ENCODE results near the gene HOXC10. TPM values are rescaled to one million over a fixed set of nuclear protein-coding genes. Genes with fewer than 3 reads are reported as not detected.

The HOXC10 gene
- total and polyA plus RNA-seq, 4 experiments from 2014 or later = not detected

GRCh38 chr12:53961025-53961761 lies 23.8 kb upstream of the HOXC10 start:
- CTCF ChIA-PET (ENCODE audit: partially characterized antibody) = no interaction called here
- no peak overlapping the region for H3K4me3 ChIP-seq (ENCODE audit: low read length in 2 of 2)
- Mint-ChIP-seq H3K9me3 (peaks cover 0 to 17% (median 3%) of the 10 kb centered on the region in 8 donors), H3K27ac (peak overlapping the region in 2 of 7 donors; percentile 2 to 72), H3K4me3 (peak overlapping the region in 1 of 8 donors; percentile 36), H3K36me3 (no peaks in the 10 kb centered on the region), H3K27me3 (peaks cover 70 to 79% of the 10 kb centered on the region in 2 donors), H3K4me1 (peaks cover 16 to 49% (median 36%) of the 10 kb centered on the region in 4 donors)
- H3K9me3 ChIP-seq (ENCODE audit: control insufficient read depth in 1 of 2, low read length in 2 of 2) = no peaks in the 10 kb centered on the region
- no peaks in the 10 kb centered on the region for H3K36me3 ChIP-seq (ENCODE audit: insufficient read depth, low read length)
- POLR2A ChIA-PET (ENCODE audit: partially characterized antibody) = interaction anchor here (0.7 kb wide), 1 partner anchor 29 kb away, joined by 3 read pairs; no protein-coding TSS in a partner anchor
- intact Hi-C loops (cut with micrococcal nuclease) = no loop called here
- H3K4me1 ChIP-seq (ENCODE audit: insufficient read depth, low read length) = peaks cover 41% of the 10 kb centered on the region
- H3K27me3 ChIP-seq (ENCODE audit: insufficient read depth, low read length) = peaks cover 92% of the 10 kb centered on the region
- DNase-seq = no peak
- H3K27ac ChIP-seq (ENCODE audit: low read depth, low read length) = no peak overlapping the region

GRCh38 chr12:53963005-53963404 lies 21.9 kb upstream of the HOXC10 start:
- H3K4me3 ChIP-seq (ENCODE audit: low read length in 2 of 2) = no peak overlapping the region
- no peaks in the 10 kb centered on the region for H3K36me3 Mint-ChIP-seq
- no peak overlapping the region for H3K27ac ChIP-seq (ENCODE audit: low read depth, low read length)
- H3K9me3 ChIP-seq (ENCODE audit: control insufficient read depth in 1 of 2, low read length in 2 of 2) = no peaks in the 10 kb centered on the region
- H3K4me1 ChIP-seq (ENCODE audit: insufficient read depth, low read length) = peaks cover 42% of the 10 kb centered on the region
- ChIA-PET POLR2A (ENCODE audit: partially characterized antibody) (no interaction called here), CTCF (ENCODE audit: partially characterized antibody) (no interaction called here)
- intact Hi-C loops (cut with micrococcal nuclease) = no loop called here
- H3K9me3 Mint-ChIP-seq = peaks cover 0 to 17% (median 4%) of the 10 kb centered on the region in 8 donors
- H3K27me3 ChIP-seq (ENCODE audit: insufficient read depth, low read length) = peaks cover 92% of the 10 kb centered on the region
- peak overlapping the region in 1 of 8 donors; percentile 50 for H3K4me3 Mint-ChIP-seq
- peaks cover 20 to 46% (median 32%) of the 10 kb centered on the region in 4 donors for H3K4me1 Mint-ChIP-seq
- no peaks in the 10 kb centered on the region for H3K36me3 ChIP-seq (ENCODE audit: insufficient read depth, low read length)
- DNase-seq = no peak
- peak overlapping the region in 3 of 7 donors; percentile 30 to 68 (median 42) for H3K27ac Mint-ChIP-seq
- peaks cover 74 to 82% of the 10 kb centered on the region in 2 donors for H3K27me3 Mint-ChIP-seq

GRCh38 chr12:53963434-53964314 lies 21.3 kb upstream of the HOXC10 start:
- Histone ChIP-seq H3K36me3 (ENCODE audit: insufficient read depth, low read length) (no peaks in the 10 kb centered on the region), H3K4me1 (ENCODE audit: insufficient read depth, low read length) (peaks cover 42% of the 10 kb centered on the region), H3K27me3 (ENCODE audit: insufficient read depth, low read length) (peaks cover 92% of the 10 kb centered on the region), H3K4me3 (ENCODE audit: low read length in 2 of 2) (no peak overlapping the region), H3K27ac (ENCODE audit: low read depth, low read length) (no peak overlapping the region), H3K9me3 (ENCODE audit: control insufficient read depth in 1 of 2, low read length in 2 of 2) (no peaks in the 10 kb centered on the region)
- Mint-ChIP-seq H3K4me1 (peaks cover 21 to 46% (median 32%) of the 10 kb centered on the region in 4 donors), H3K36me3 (peaks cover 0 to 4% of the 10 kb centered on the region in 2 donors), H3K9me3 (peaks cover 0 to 13% (median 4%) of the 10 kb centered on the region in 8 donors), H3K27ac (peak overlapping the region in 2 of 7 donors; percentile 30 to 68), H3K4me3 (peak overlapping the region in 7 of 8 donors; percentile 14 to 80 (median 50)), H3K27me3 (peaks cover 74 to 82% of the 10 kb centered on the region in 2 donors)
- DNase-seq = no peak
- intact Hi-C loops (cut with micrococcal nuclease) = no loop called here
- CTCF ChIA-PET (ENCODE audit: partially characterized antibody) = no interaction called here
- POLR2A ChIA-PET (ENCODE audit: partially characterized antibody) = no interaction called here

- Mint-ChIP-seq H3K27me3 (peaks cover 75 to 82% of the 10 kb centered on the region in 2 donors), H3K9me3 (peaks cover 0 to 13% (median 4%) of the 10 kb centered on the region in 8 donors), H3K36me3 (peaks cover 0 to 4% of the 10 kb centered on the region in 2 donors), H3K27ac (peak overlapping the region in 2 of 7 donors; percentile 12 to 68), H3K4me3 (peak overlapping the region in 7 of 8 donors; percentile 7 to 80 (median 57)), H3K4me1 (peaks cover 21 to 46% (median 32%) of the 10 kb centered on the region in 4 donors)
- H3K27me3 ChIP-seq (ENCODE audit: insufficient read depth, low read length) = peaks cover 93% of the 10 kb centered on the region
- CTCF ChIA-PET (ENCODE audit: partially characterized antibody) = no interaction called here
- no peaks in the 10 kb centered on the region for H3K9me3 ChIP-seq (ENCODE audit: control insufficient read depth in 1 of 2, low read length in 2 of 2)
- H3K36me3 ChIP-seq (ENCODE audit: insufficient read depth, low read length) = no peaks in the 10 kb centered on the region
- intact Hi-C loops (cut with micrococcal nuclease) = no loop called here
- H3K4me3 ChIP-seq (ENCODE audit: low read length in 2 of 2) = no peak overlapping the region
- H3K4me1 ChIP-seq (ENCODE audit: insufficient read depth, low read length) = peaks cover 42% of the 10 kb centered on the region
- no peak for DNase-seq
- H3K27ac ChIP-seq (ENCODE audit: low read depth, low read length) = no peak overlapping the region
- POLR2A ChIA-PET (ENCODE audit: partially characterized antibody) = no interaction called here
Observed at GRCh38 chr12:53964315-53964713, 20.6 kb upstream of the HOXC10 start.

- no peak for DNase-seq
- CTCF ChIA-PET (ENCODE audit: partially characterized antibody) = no interaction called here
- Mint-ChIP-seq H3K9me3 (peaks cover 0 to 8% (median 3%) of the 10 kb centered on the region in 8 donors), H3K27me3 (peaks cover 71 to 84% of the 10 kb centered on the region in 2 donors), H3K27ac (peak overlapping the region in 3 of 7 donors; percentile 43 to 68 (median 47)), H3K4me1 (peaks cover 19 to 46% (median 29%) of the 10 kb centered on the region in 4 donors), H3K4me3 (peak overlapping the region in 7 of 8 donors; percentile 17 to 80 (median 65)), H3K36me3 (peaks cover 0 to 4% of the 10 kb centered on the region in 2 donors)
- Histone ChIP-seq H3K27ac (ENCODE audit: low read depth, low read length) (no peak overlapping the region), H3K4me3 (ENCODE audit: low read length in 2 of 2) (no peak overlapping the region), H3K36me3 (ENCODE audit: insufficient read depth, low read length) (no peaks in the 10 kb centered on the region), H3K4me1 (ENCODE audit: insufficient read depth, low read length) (peaks cover 42% of the 10 kb centered on the region), H3K9me3 (ENCODE audit: control insufficient read depth in 1 of 2, low read length in 2 of 2) (no peaks in the 10 kb centered on the region), H3K27me3 (ENCODE audit: insufficient read depth, low read length) (peaks cover 92% of the 10 kb centered on the region)
- POLR2A ChIA-PET (ENCODE audit: partially characterized antibody) = no interaction called here
- intact Hi-C loops (cut with micrococcal nuclease) = no loop called here
Observed at GRCh38 chr12:53965281-53966084, 19.5 kb upstream of the HOXC10 start.

GRCh38 chr12:53966085-53966384 lies 18.9 kb upstream of the HOXC10 start:
- peaks cover 18 to 46% (median 28%) of the 10 kb centered on the region in 4 donors for H3K4me1 Mint-ChIP-seq
- H3K4me1 ChIP-seq (ENCODE audit: insufficient read depth, low read length) = peaks cover 42% of the 10 kb centered on the region
- ChIA-PET CTCF (ENCODE audit: partially characterized antibody) (no interaction called here), POLR2A (ENCODE audit: partially characterized antibody) (no interaction called here)
- intact Hi-C loops (cut with micrococcal nuclease) = no loop called here
- H3K9me3 ChIP-seq (ENCODE audit: control insufficient read depth in 1 of 2, low read length in 2 of 2) = no peaks in the 10 kb centered on the region
- peaks cover 75 to 88% of the 10 kb centered on the region in 2 donors for H3K27me3 Mint-ChIP-seq
- no peaks in the 10 kb centered on the region for H3K36me3 ChIP-seq (ENCODE audit: insufficient read depth, low read length)
- peaks cover 0 to 4% of the 10 kb centered on the region in 2 donors for H3K36me3 Mint-ChIP-seq
- no peak overlapping the region for H3K4me3 ChIP-seq (ENCODE audit: low read length in 2 of 2)
- H3K4me3 Mint-ChIP-seq = peak overlapping the region in 6 of 8 donors; percentile 13 to 84 (median 70)
- peak overlapping the region in 1 of 7 donors; percentile 68 for H3K27ac Mint-ChIP-seq
- peaks cover 95% of the 10 kb centered on the region for H3K27me3 ChIP-seq (ENCODE audit: insufficient read depth, low read length)
- H3K9me3 Mint-ChIP-seq = peaks cover 0 to 8% (median 4%) of the 10 kb centered on the region in 8 donors
- H3K27ac ChIP-seq (ENCODE audit: low read depth, low read length) = no peak overlapping the region
- no peak for DNase-seq

All from CD4-positive, alpha-beta memory T cell (primary cell).